Measurements from ENCODE around the gene SALL1. TPM values are rescaled to one million over a fixed set of nuclear protein-coding genes. Genes with fewer than 3 reads are reported as not detected.

Gene SALL1
- polyA plus RNA-seq, 1 of the 3 experiments (the other 2 are of a cell fraction) = 0.02 TPM

GRCh38 chr16:51168755-51169154, 17.7 kb upstream of the SALL1 start:
- Histone ChIP-seq H3K27ac (ENCODE audit: low read depth in 2 of 2, low read length in 1 of 2) (no peak overlapping the region), H3K36me3 (replicated peaks in 1 of 2; ENCODE audit: control insufficient read depth in 1 of 2, insufficient read depth in 2 of 2, low read length in 1 of 2) (no peaks in the 10 kb centered on the region), H3F3A (replicated peaks; ENCODE audit: insufficient read depth) (no peaks in the 10 kb centered on the region), H3K27me3 (ENCODE audit: insufficient read depth) (no peaks in the 10 kb centered on the region), H3K4me2 (no peak overlapping the region), H3K79me2 (ENCODE audit: insufficient read depth) (no peaks in the 10 kb centered on the region), H3K9me3 (no peaks in the 10 kb centered on the region), H3K4me1 (ENCODE audit: control insufficient read depth in 1 of 2, insufficient read depth in 2 of 2, low read depth in 1 of 2, low read length in 1 of 2) (no peaks in the 10 kb centered on the region), H3K4me3 (ENCODE audit: low read depth in 2 of 2, low read length in 1 of 2) (no peak overlapping the region), H2AFZ (ENCODE audit: low read depth) (no peak overlapping the region), H3K9ac (no peak overlapping the region), H3K9me2 (no peaks in the 10 kb centered on the region), H4K20me1 (ENCODE audit: insufficient read depth) (no peaks in the 10 kb centered on the region)
- CTCF ChIA-PET = interaction anchor here (0.9 kb wide), 1 partner anchor 9 kb away, joined by 3 read pairs; no protein-coding TSS in a partner anchor
- DNase-seq = no peak
- POLR2A ChIA-PET = no interaction called here
- 0% methylated on average over 2 of the region's 2 CpGs for WGBS (ENCODE audit: low lambda C conversion rate)
- TF ChIP-seq ZBTB33 (IDR thresholded peaks at IDR 0.05; ENCODE audit: borderline replicate concordance, low read depth) (no peak), CHD2 (IDR thresholded peaks at IDR 0.05; ENCODE audit: low read length, partially characterized antibody) (no peak), FOSL2 (IDR thresholded peaks at IDR 0.05; ENCODE audit: borderline replicate concordance, low read depth) (no peak), MEF2A (IDR thresholded peaks at IDR 0.05; ENCODE audit: borderline replicate concordance, low read depth) (no peak), RFX5 (IDR thresholded peaks at IDR 0.05; ENCODE audit: low read length) (no peak), TEAD4 (IDR thresholded peaks at IDR 0.05; ENCODE audit: borderline replicate concordance, insufficient read depth) (no peak)

DNA sequence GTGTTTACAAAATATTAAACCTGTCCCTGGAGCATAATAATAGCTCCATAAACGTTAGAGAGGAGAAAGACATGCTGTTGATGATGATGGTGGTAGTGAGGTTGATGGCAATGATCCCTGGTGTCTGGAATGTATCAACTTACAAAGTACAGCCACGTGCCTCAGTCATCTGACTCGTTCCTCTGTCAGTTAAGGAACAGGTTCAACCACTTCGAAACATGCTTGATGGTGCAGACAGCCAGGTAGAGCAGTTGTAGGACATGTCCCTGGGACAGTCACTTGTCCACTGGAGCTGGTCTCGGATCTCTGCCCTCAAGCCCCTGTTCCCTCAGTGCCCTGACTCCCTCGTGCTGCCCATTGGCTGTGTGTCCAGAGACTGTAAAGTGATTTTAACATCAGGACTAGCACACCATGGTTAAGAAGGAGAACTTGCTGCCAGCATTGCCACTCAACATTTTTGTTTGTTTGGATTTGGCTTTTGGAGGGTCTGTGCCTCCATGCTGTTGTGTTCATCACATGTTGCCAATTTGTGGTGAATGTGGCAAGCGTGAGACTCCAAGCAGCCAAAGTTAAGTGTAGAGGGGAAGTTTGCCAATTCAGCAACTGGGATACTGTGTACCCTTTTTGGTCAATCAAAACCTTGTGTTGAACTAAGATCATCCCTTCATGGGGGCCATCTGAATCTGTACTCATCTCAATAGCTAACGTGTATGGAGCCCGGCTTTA, 16.3 kb upstream of the SALL1 start:
- no peaks in the 10 kb centered on the region for H3K9me3 ChIP-seq
- no peaks in the 10 kb centered on the region for H3K4me1 ChIP-seq (ENCODE audit: control insufficient read depth in 1 of 2, insufficient read depth in 2 of 2, low read depth in 1 of 2, low read length in 1 of 2)

More for the DNA sequence above, 16.3 kb upstream of the SALL1 start:
- H2AFZ ChIP-seq (ENCODE audit: low read depth) = no peak overlapping the region
- H3K9ac ChIP-seq = no peak overlapping the region
- no peak overlapping the region for H3K27ac ChIP-seq (ENCODE audit: low read depth in 2 of 2, low read length in 1 of 2)
- TF ChIP-seq USF1 (IDR thresholded peaks at IDR 0.05; ENCODE audit: borderline replicate concordance, low read depth) = no peak
- TF ChIP-seq NRF1 (IDR thresholded peaks at IDR 0.05; ENCODE audit: low read depth, low read length) = no peak
- no peak for TF ChIP-seq REST (IDR thresholded peaks at IDR 0.05; ENCODE audit: low read depth, low read length)
- TF ChIP-seq POLR2AphosphoS5 (IDR thresholded peaks at IDR 0.05; ENCODE audit: low read depth, low read length) = no peak
- no peak for TF ChIP-seq GATA2 (CRISPR knock-in tag; IDR thresholded peaks at IDR 0.05)
- TF ChIP-seq TCF12 (IDR thresholded peaks at IDR 0.05) = no peak
- TF ChIP-seq GABPA (IDR thresholded peaks at IDR 0.05; ENCODE audit: low read depth) = no peak
- TF ChIP-seq TEAD4 (IDR thresholded peaks at IDR 0.05; ENCODE audit: borderline replicate concordance, insufficient read depth) = no peak
- TF ChIP-seq, protein P1, sequence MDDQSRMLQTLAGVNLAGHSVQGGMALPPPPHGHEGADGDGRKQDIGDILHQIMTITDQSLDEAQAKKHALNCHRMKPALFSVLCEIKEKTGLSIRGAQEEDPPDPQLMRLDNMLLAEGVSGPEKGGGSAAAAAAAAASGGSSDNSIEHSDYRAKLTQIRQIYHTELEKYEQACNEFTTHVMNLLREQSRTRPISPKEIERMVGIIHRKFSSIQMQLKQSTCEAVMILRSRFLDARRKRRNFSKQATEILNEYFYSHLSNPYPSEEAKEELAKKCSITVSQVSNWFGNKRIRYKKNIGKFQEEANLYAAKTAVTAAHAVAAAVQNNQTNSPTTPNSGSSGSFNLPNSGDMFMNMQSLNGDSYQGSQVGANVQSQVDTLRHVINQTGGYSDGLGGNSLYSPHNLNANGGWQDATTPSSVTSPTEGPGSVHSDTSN (IDR thresholded peaks at IDR 0.05) = no peak
- TF ChIP-seq MEF2A (IDR thresholded peaks at IDR 0.05; ENCODE audit: borderline replicate concordance, low read depth) = no peak
- no peak for TF ChIP-seq FOXJ3 (CRISPR knock-in tag; IDR thresholded peaks at IDR 0.05)
- no peak for TF ChIP-seq EP300 (IDR thresholded peaks at IDR 0.05; ENCODE audit: borderline replicate concordance in 1 of 2, low read depth in 1 of 2, low read length in 1 of 2)
- TF ChIP-seq, protein P2, sequence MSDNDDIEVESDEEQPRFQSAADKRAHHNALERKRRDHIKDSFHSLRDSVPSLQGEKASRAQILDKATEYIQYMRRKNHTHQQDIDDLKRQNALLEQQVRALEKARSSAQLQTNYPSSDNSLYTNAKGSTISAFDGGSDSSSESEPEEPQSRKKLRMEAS (IDR thresholded peaks at IDR 0.05; ENCODE audit: low read depth) = no peak
- ChIA-PET POLR2A (no interaction called here), CTCF (interaction anchor here (0.7 to 1.3 kb wide), 2 partner anchors 20 to 823 kb away, joined by 3 read pairs; no protein-coding TSS in a partner anchor)
- no peaks in the 10 kb centered on the region for H3K36me3 ChIP-seq (replicated peaks in 1 of 2; ENCODE audit: control insufficient read depth in 1 of 2, insufficient read depth in 2 of 2, low read length in 1 of 2)
- H3K4me2 ChIP-seq = no peak overlapping the region
- H3K4me3 ChIP-seq (ENCODE audit: low read depth in 2 of 2, low read length in 1 of 2) = no peak overlapping the region
- no peak for DNase-seq
- under 1% methylated on average over 8 of the region's 9 CpGs for WGBS (ENCODE audit: low lambda C conversion rate)
- no peaks in the 10 kb centered on the region for H3F3A ChIP-seq (replicated peaks; ENCODE audit: insufficient read depth)
- H3K79me2 ChIP-seq (ENCODE audit: insufficient read depth) = no peaks in the 10 kb centered on the region
- no peaks in the 10 kb centered on the region for H3K9me2 ChIP-seq
- H4K20me1 ChIP-seq (ENCODE audit: insufficient read depth) = no peaks in the 10 kb centered on the region
- no peaks in the 10 kb centered on the region for H3K27me3 ChIP-seq (ENCODE audit: insufficient read depth)
